HG03354 (cell line): ENCODE data around the gene PCSK5.
"Not testable (repeated sequence)": the region's sequence is repeated elsewhere in the genome, so short reads cannot be mapped to it uniquely, and the experiment has no call there.

Experiments used
- ATAC-seq: cut with Tn5 transposase; IDR thresholded peaks from one replicate; pipeline ENCODE4 v1.9.1; 2021; ENCODE audit warnings: mild to moderate bottlenecking; ENCODE audit not compliant: unreplicated experiment, poor library complexity, severe bottlenecking

PCSK5 gene

DNA sequence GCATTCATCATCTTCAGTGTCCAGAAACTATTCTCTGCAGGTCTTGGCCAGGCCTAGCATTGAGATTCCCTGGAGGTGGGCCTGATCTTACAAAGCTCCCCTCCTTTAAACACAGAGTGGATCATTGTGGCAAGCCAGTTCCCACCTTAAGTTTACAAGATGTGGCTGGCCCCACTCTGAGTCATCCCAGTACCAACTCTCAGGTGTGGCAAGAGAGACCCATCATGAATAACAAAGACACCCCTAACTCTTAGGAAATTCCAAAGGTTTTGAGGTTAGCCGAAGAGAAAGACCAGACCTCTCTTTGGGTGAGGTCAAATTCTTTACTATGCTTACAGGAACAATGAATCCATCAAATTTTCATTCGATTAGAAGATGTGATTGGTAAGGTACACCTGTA, 425.6 kb downstream of the PCSK5 start:
- no peak for ATAC-seq

DNA sequence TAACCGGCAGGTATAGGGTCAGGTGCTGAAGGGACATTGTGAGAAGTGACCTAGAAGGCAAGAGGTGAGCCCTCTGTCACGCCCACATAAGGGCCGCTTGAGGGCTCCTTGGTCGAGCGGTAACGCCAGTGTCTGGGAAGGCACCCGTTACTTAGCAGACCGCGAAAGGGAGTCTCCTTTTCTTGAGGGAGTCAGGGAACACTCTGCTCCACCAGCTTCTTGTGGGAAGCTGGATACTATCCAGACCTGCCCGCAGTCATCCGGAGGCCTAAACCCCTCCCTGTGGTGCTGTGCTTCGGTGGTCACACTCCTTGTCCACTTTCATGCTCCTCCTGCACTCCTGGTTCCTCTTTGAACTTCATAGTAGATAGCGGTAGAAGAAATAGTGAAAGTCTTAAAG, 429.0 kb downstream of the PCSK5 start:
- not testable (repeated sequence) for ATAC-seq

DNA sequence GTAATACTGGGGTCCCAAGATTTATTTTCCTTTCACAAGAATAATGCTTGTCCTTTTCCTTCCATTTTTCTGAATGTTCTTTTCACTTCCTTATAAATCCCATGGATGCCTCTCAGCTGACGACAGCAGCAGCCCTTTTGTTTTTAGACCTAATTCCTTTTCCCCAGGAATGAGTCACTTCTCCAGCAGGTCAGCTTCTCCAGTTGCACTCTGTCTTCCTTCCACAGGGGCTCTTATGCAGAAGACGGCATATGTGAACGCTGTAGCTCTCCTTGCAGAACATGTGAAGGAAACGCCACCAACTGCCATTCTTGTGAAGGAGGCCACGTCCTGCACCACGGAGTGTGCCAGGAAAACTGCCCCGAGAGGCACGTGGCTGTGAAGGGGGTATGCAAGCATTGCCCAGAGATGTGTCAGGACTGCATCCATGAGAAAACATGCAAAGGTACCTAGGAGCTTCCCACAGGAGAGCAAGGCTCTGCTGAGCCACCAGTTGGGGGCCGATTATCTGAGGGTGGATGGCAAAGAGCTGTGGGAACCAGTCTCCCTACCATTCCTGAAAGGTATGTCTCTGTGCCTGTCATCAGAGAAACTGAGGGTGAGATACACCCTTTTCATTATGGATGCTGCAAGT, 430.8 kb downstream of the PCSK5 start:
- no peak for ATAC-seq

DNA sequence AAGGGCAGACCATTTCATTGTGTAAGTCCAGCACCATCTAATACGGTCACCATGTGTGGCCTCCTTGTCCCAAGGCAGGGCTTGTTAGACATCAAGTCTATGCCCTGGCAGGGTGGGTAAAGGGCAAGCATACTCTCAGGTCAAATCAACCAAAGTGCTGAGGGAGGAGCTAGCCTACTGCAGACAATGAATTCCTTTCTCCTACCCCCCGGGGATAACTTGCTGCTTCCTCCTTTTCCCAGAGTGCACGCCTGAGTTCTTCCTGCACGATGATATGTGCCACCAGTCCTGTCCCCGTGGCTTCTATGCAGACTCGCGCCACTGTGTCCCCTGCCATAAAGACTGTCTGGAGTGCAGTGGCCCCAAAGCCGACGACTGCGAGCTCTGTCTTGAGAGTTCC, 432.3 kb downstream of the PCSK5 start:
- ATAC-seq: no peak

DNA sequence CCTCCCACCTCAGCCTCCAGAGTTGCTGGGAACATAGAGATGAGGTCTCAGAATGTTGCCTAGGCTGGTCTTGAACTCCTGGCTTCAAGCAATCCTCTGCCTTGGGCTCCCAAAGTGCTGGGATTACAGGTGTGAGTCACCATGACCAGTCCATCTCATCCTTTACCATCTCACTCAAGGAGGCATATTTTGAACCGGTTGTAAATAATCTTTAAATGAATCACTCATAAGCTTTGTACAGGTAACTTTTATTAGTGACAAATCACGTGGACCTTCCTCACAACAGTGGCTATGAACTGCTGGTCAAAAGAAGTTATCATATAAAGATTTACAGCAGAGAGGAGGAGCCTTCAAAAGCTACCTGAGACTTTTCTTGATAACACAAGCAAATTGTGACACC, 433.0 kb downstream of the PCSK5 start:
- no peak for ATAC-seq

DNA sequence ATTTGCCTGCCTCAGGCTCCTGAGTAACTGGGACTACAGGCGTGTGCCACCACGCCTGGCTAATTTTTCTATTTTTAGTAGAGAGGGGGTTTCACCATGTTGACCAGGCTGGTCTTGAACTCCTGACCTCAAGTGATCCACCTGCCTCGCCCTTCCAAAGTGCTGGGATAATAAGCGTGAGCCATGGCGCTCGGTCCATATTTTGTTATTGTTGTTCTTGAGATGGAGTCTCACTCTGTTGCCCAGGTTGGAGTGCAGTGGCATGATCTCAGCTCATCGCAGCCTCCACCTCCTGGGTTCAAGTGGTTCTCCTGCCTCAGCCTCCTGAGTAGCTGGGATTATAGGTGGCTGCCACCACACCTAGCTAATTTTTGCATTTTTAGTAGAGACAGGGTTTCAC, 433.6 kb downstream of the PCSK5 start:
- ATAC-seq: not testable (repeated sequence)

DNA sequence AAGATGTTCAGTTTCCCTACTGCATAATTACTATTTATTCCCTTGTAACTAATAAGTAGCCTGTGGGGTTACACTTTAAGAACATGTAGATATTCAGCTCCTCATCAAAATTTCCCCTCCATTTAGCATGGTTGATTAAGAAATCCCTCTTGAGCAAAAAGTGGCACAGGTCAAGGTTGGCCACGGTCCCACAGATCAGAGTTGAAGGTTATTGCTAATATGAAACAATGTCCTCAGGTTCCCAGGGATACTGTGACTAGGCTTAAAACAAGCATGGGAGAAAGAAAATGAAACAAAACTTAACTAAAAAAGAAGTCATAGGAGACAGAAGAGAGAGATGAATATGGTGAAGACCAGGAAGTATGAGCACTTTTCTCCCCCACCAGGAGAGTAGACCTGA, 439.6 kb downstream of the PCSK5 start:
- ATAC-seq: no peak

DNA sequence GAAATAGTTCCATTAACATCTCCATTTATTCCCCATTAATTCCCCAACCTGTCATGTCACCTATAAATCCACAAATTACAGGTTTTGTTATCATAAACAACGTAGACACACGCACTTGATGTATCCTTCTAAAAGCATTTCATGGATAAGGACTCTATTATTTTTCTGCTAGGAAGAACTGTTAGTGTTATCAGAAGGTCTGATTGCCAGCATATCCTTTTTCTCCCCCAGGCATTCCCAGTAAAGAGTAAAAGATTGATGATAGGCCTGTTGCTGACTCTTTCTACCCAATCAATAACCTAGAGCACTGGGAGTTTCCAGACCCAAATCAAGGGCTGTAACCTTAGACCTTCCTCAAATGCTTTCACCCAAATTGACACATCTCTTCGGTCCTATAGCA, 442.9 kb downstream of the PCSK5 start:
- no peak for ATAC-seq

DNA sequence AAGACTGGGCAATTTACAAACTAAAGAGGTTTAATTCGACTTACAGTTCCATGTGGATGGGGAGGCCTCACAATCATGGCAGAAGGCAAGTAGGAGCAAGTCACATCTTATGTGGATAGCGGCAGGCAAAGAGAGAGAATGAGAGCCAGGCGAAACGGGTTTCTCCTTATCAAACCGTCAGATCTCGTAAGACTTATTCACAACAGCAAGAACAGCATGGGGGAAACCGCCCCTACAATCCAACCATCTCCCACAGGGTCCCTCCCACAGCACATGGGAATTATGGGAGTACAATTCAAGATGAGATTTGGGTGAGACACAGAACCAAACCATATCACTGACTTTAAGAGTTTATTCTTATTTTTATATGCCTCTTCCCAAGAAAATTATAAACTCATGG, 443.5 kb downstream of the PCSK5 start:
- no peak for ATAC-seq

DNA sequence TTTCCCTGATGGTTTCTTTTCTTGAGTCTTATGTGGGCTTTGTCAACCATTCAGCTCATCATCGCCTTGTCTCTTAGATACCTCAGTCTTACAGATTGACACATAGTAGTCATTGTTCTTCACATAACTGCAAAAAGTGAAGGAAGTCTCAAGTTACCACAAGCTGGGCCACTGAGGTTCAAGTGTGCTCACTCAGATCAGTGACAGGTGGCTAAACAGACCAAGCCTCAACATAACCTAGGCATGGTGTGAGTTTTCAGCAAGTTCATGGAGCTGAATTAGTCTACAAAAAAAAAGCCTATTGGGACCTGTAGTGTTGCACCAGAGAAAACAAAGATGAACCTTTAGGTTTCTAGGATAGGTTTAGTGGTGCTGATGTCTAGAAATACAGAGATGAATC, 445.6 kb downstream of the PCSK5 start:
- ATAC-seq: no peak

DNA sequence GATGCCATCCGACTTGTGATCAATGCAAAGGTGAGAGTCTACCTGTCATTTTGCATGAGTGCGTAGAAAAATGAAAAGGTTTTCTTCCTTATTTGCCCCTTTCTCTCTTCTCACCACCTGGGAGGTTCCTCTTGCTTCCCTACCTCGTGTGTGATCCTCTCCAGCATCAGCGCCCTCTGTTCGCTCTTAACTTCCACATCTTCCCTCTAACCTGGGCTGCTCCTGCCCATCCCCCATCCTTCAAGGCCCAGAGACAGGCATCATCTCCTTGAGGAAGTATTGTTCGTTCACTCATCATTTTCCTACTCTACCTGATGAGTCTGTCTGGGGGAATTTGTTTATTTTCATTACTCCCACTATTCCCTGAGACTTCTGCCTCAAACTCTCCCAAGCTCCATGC, 447.9 kb downstream of the PCSK5 start:
- ATAC-seq: no peak

DNA sequence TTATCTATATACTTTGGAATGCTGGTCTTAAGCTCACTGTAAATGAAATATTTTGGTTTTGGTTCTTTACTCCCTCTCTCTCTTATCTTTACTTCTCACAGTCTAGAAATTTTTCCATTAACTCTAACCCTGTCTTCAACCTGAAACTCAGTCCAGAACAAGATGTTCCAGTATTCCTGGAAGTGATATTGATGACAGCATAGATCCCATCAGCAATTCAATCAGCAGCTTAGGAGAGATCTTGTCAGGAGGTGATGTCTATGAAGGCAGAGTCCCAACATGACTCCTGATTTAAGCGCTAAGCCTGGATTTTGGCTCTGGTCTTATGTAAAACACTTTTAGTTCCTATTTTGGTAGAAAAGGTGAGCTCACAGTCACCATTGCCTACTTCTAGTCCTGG, 451.1 kb downstream of the PCSK5 start:
- no peak for ATAC-seq

DNA sequence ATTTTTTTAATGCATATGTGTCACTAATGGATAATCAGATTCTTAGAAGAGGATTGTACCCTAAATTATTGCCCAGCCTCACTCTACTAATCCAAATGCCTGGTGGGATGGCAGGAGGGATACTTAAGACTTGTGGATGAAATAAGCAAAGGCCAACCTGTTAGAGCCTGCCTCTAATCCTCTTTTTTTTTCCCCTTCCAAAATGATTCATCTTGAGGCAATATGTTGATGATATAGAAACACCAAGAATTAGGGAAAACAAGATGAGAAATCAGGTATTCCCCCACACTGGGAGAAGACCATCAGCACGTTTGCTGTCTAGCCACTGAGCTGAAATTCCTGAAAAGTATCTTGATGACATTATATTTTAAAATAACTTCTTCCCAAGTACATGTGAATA, 451.7 kb downstream of the PCSK5 start:
- ATAC-seq: no peak

DNA sequence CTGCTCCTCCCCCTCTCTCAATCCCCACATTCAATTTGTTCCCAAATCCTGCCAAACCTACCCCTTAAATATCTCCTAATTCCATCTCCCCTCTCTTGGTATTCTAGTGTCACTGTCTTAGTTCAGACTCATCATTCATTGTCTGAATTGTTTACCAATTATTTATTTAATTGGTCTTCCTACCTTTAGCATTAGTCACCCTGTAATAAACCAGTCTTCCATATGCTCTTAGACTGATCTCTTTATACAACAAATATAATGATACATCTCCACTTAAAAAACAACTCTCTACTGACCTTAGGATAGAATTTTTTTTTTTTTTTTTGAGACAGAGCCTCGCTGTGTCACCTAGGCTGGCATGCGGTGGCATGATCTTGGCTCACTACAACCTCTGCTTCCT, 452.4 kb downstream of the PCSK5 start:
- no peak for ATAC-seq

DNA sequence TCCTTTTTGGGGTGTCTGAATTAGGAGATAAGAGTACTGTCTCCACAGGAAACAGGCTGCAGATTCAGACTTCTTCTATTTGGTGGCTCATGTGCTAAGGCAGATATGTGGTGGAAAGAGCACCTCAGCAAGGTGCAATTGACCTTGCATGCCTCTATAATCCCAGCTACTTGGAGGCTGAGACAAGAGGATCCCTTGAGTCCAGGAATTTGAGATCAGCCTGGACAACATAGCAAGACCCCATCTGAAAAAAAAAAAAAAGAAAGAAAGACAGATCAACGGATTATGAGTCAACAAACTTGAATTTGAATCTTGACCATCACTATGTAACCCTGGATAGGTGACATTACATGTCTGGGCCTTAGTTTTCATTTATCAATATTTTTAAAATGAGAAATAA, 459.4 kb downstream of the PCSK5 start:
- ATAC-seq: no peak

DNA sequence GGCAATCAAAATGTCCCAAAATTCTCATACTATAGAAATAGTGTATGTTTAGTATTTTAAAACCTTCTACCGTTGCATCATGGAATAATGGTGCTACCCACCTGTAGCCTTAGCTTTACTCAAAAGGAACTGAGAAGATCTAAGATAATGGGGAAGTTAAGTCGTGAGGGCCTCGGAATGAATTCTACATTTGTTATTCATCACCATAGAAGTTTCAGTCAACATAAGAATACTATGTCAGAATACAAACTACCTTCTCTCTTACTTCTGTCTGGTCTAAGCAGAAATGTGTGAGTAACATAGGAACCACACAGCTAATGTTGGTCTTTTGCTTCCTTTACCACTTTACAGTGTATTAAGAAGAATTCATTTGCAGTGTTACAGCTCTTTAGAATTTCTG, 460.5 kb downstream of the PCSK5 start:
- ATAC-seq: no peak

DNA sequence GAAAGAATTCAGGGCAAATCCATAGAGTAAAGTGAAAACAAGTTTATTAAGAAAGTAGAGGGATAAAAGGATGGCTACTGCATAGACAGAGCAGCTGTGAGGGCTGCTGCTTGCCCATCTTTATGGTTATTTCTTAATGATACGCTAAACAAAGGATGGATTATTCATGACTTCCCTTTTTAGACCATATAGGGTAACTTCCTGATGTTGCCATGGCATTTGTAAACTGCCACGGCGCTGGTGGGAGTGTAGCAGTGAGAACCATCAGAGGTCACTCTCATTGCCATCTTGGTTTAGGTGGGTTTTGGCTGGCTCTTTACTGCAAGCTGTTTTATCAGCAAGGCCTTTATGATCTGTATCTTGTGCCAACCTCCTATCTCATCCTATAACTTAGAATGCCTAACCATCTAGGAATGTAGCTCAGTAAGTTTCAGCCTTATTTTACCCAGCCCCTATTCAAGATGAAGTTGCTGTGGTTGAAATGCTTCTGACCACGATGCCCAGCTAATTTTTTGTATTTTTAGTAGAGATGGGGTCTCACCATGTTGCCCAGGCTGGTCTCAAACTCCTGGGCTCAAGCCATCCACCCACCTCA, 461.6 kb downstream of the PCSK5 start:
- no peak for ATAC-seq

DNA sequence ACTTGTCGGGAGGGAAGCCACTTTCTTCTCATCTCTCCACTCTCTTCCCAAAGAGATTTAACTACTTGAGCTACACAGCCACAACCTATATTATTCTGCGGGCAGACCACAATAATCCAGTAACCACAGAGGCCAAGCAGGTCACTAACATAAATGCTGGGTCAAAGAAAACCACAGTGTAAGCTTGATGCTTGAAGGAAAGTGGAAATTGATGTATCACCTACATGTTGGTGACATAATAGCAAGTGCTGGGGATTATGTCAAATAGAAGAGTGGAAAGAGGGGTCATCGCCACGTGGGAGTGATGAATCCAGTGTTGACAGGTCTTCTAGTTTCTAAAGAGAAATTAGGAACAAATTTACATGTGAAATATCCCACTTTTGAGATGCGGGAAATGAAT, 462.8 kb downstream of the PCSK5 start:
- ATAC-seq: no peak

DNA sequence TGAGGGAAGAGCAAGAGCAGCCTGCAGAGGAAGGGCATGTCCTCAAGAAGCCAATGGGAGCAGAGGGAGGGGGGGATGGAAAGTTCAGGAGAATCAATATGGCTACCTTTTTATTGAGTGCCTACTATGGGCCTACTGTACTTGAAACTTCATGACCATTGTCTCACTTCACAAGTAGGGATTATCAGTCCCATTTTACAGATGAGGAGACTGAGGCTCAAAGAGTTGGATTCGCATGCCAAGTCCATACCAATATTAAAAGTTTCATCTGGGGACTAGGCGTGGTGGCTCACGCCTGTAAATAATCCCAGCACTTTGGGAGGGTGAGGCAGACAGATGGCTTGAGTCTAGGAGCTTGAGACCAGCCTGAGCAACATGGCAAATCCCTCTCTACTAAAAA, 463.7 kb downstream of the PCSK5 start:
- no peak for ATAC-seq

DNA sequence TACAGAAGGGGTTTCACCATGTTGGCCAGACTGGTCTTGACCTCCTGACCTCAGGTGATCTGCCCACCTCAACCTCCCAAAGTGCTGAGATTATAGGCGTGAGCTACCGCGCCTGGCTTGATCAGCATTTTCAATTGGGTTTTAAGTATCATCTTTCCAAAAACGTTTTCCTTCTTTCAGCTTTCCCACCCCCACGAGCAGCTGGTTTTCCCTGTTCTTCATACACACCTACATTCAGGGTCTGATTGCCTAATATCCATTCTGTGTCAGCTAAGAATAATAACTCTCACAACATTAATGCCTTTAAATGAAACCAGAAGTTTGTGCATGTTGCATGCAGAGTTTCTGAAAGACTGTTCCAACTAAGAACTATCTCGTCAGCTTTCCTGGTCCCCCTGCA, 465.4 kb downstream of the PCSK5 start:
- no peak for ATAC-seq

DNA sequence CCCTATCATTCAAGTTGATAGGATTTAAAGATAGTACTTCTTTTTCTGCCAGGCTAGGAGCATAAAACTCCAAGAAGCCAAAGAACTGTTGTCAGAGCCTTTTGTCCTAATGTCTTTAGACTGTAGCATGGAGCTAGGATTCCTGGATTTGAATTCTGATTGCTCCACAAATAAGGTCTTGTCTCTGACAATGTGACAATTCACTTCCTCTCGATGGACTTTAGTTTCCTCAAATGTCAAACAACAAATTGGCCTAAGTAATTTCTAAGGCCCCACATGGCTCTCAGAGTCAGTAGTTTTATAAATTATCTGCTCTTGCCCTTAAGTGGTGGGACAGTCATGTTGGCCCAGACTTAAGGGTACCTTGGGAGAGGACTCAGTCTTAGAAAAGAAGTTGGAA, 467.1 kb downstream of the PCSK5 start:
- ATAC-seq: no peak

DNA sequence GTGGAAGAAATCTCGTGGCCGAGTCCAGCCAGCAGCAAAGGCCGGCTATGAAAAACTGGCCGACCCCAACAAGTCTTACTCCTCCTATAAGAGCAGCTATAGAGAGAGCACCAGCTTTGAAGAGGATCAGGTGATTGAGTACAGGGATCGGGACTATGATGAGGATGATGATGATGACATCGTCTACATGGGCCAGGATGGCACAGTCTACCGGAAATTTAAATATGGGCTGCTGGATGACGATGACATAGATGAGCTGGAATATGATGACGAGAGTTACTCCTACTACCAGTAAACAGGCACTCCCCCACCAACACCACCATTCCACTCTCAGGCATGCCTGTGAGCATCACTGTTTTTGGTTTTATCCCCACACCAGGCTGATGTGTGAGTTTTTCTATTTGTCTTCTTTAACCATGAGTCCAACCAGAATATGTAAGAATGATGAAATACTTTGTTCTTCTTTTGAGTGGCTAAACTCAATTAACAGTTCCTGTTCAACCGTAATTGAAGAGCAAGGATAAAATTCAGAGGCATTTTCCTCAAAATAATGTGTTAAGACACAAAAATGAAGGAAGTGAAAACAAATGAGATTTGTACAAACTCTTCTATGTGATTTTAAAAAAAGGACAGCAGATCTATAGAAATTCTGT, 468.3 kb downstream of the PCSK5 start:
- no peak for ATAC-seq
